CD14-positive monocyte (primary cell): ENCODE measurements around the gene COL27A1. TPM values are rescaled to one million over a fixed set of nuclear protein-coding genes. Genes with fewer than 3 reads are reported as not detected.

Experiments
- DNase-seq, 3 donors: peaks; one replicate each; pipeline ENCODE4 v3.0.0-alpha.2; 2011 to 2022
- H2AFZ ChIP-seq: 2 replicates; pipeline ENCODE4 v1.6.0; 2012; ENCODE audit warnings: mild to moderate bottlenecking, low read depth, low read length, inconsistent platforms; ENCODE audit not compliant: insufficient read depth, poor library complexity, severe bottlenecking
- H3K27ac ChIP-seq, 2 donors: 1 replicate in 1 of 2; 2 replicates in 1 of 2; pipeline ENCODE4 v1.5.1; 2012 to 2013; ENCODE audit warnings: low read length in 2 of 2, control low read depth in 1 of 2, inconsistent platforms in 1 of 2, low read depth in 1 of 2, mild to moderate bottlenecking in 1 of 2
- H3K27me3 ChIP-seq, 2 donors: one replicate each; pipeline versions ENCODE4 v1.6.0 to v1.6.1; 2011 to 2013; ENCODE audit warnings: low read length in 2 of 2; ENCODE audit not compliant: control insufficient read depth in 2 of 2, insufficient read depth in 2 of 2
- H3K36me3 ChIP-seq, 2 donors: replicated peaks in 1 of 2; 1 replicate in 1 of 2; 2 replicates in 1 of 2; pipeline versions ENCODE4 v1.5.1 to v1.6.1; 2012 to 2013; ENCODE audit warnings: low read length in 2 of 2, control low read depth in 1 of 2, inconsistent platforms in 1 of 2, mild to moderate bottlenecking in 1 of 2; ENCODE audit not compliant: insufficient read depth in 2 of 2, control insufficient read depth in 1 of 2
- H3K4me1 ChIP-seq, 2 donors: 1 replicate in 1 of 2; 2 replicates in 1 of 2; pipeline versions ENCODE4 v1.5.1 to v1.6.1; 2012 to 2013; ENCODE audit warnings: low read length in 2 of 2, control low read depth in 1 of 2, inconsistent platforms in 1 of 2, mild to moderate bottlenecking in 1 of 2, moderate library complexity in 1 of 2; ENCODE audit not compliant: insufficient read depth in 2 of 2, control insufficient read depth in 1 of 2
- H3K4me2 ChIP-seq: replicated peaks from 2 replicates; pipeline ENCODE3; 2012; ENCODE audit warnings: low read length, moderate library complexity, mild to moderate bottlenecking; ENCODE audit not compliant: poor library complexity, severe bottlenecking; ENCODE audit errors: extremely low read depth
- H3K4me3 ChIP-seq, 3 experiments: fragments of 200-600 bp in 1 of 3; sonication (generic) in 1 of 3; replicated peaks in 1 of 3; 1 replicate in 2 of 3; 2 replicates in 1 of 3; pipeline ENCODE4 v1.5.1; 2011 to 2013; ENCODE audit warnings: low read length in 3 of 3, mild to moderate bottlenecking in 3 of 3, control low read depth in 2 of 3, low read depth in 2 of 3, inconsistent platforms in 1 of 3, moderate library complexity in 1 of 3
- H3K79me2 ChIP-seq: 2 replicates; pipeline ENCODE4 v1.6.0; 2012; ENCODE audit warnings: mild to moderate bottlenecking, control low read depth, inconsistent platforms, low read length, moderate library complexity; ENCODE audit not compliant: insufficient read depth
- H3K9ac ChIP-seq: 2 replicates; pipeline ENCODE4 v1.6.0; 2017; ENCODE audit warnings: low read length, mild to moderate bottlenecking; ENCODE audit not compliant: insufficient read depth, poor library complexity, severe bottlenecking
- H3K9me3 ChIP-seq, 2 donors: replicated peaks in 1 of 2; 1 replicate in 1 of 2; 2 replicates in 1 of 2; pipeline versions ENCODE4 v1.5.1 to v1.6.1; 2012 to 2013; ENCODE audit warnings: low read length in 2 of 2, control low read depth in 1 of 2; ENCODE audit not compliant: control insufficient read depth in 1 of 2, insufficient read depth in 1 of 2
- H4K20me1 ChIP-seq: 2 replicates; pipeline ENCODE4 v1.6.0; 2012; ENCODE audit warnings: mild to moderate bottlenecking, low read length, control low read depth, moderate library complexity; ENCODE audit not compliant: insufficient read depth
- H3K27ac Mint-ChIP-seq, 7 donors: one replicate each; pipeline ENCODE4 v1.8.0; 2020; ENCODE audit warnings: mild to moderate bottlenecking in 7 of 7, mixed read lengths in 7 of 7, moderate library complexity in 6 of 7, inconsistent platforms in 2 of 7
- H3K27me3 Mint-ChIP-seq, 3 donors: one replicate each; pipeline ENCODE4 v1.8.0; 2021 to 2022; ENCODE audit warnings: low read depth in 3 of 3, mild to moderate bottlenecking in 3 of 3, mixed read lengths in 3 of 3, moderate library complexity in 3 of 3, inconsistent platforms in 1 of 3
- H3K36me3 Mint-ChIP-seq, 2 donors: one replicate each; pipeline ENCODE4 v1.8.0; 2020; ENCODE audit warnings: mixed read lengths in 2 of 2, inconsistent platforms in 1 of 2, mild to moderate bottlenecking in 1 of 2
- H3K4me1 Mint-ChIP-seq: one replicate; pipeline ENCODE4 v1.8.0; 2020; ENCODE audit warnings: mild to moderate bottlenecking, mixed read lengths
- H3K4me3 Mint-ChIP-seq, 2 donors: one replicate each; pipeline ENCODE4 v1.8.0; 2020; ENCODE audit warnings: mild to moderate bottlenecking in 2 of 2, mixed read lengths in 2 of 2, moderate library complexity in 1 of 2
- H3K9me3 Mint-ChIP-seq, 7 donors: one replicate each; pipeline ENCODE4 v1.8.0; 2020 to 2022; ENCODE audit warnings: mixed read lengths in 7 of 7, mild to moderate bottlenecking in 6 of 7, moderate library complexity in 6 of 7, inconsistent platforms in 2 of 7
- CTCF ChIP-seq: fragments of 200-600 bp; IDR thresholded peaks from one replicate; pipeline ENCODE4 v1.8.0; 2022; ENCODE audit warnings: antibody characterized with exemption, mild to moderate bottlenecking
- WGBS: methylation state at CpG from one replicate; pipeline ENCODE4 v1.1.5; 2013; ENCODE audit warnings: missing lambda C conversion rate; ENCODE audit not compliant: insufficient coverage; 5-methylcytosine and 5-hydroxymethylcytosine counted together
- intact Hi-C, 2 donors: fragments of 100-400 bp; cut with micrococcal nuclease; formaldehyde crosslinking; loops; one replicate each; pipeline versions ENCODE4 v1.15.0 to v1.15.1; 2023
- polyA plus RNA-seq, 3 donors: library from polyadenylated mRNA; depleted of rRNA in 1 of 3; unstranded in 2 of 3; stranded (reverse) in 1 of 3; fragments of 300-500 nt in 2 of 3; fragments of >200 nt in 1 of 3; fragmentation: Illumina TruSeq in 2 of 3; gene quantifications; 1 replicate in 2 of 3; 2 replicates in 1 of 3; pipeline ENCODE4 v1.2.3, GENCODE V29; 2012 to 2021

Gene COL27A1
- polyA plus RNA-seq, 3 donors: 0.03 TPM; not detected in 2

- Histone ChIP-seq H3K9me3 (no peaks in the 10 kb centered on the region), H3K9ac (no peak overlapping the region), H3K4me2 (no peak overlapping the region), H3K36me3 (no peaks in the 10 kb centered on the region), H3K27ac (no peak overlapping the region), H3K79me2 (no peaks in the 10 kb centered on the region), H2AFZ (no peak overlapping the region), H3K4me3 (no peak overlapping the region), H3K27me3 (no peaks in the 10 kb centered on the region), H3K4me1 (no peaks in the 10 kb centered on the region), H4K20me1 (no peaks in the 10 kb centered on the region)
- no peak for DNase-seq
- Mint-ChIP-seq H3K4me1 (no peaks in the 10 kb centered on the region), H3K27ac (no peak overlapping the region), H3K36me3 (no peaks in the 10 kb centered on the region), H3K9me3 (peaks cover 0 to 3% (median 0%) of the 10 kb centered on the region in 7 donors), H3K27me3 (peaks cover 3 to 9% (median 6%) of the 10 kb centered on the region in 3 donors), H3K4me3 (no peak overlapping the region)
- TF ChIP-seq CTCF: no peak
- 100% methylated on average over 3 of the region's 5 CpGs for WGBS
- intact Hi-C loops: no loop called here
These were observed 118.9 kb downstream of the COL27A1 start for GRCh38 chr9:114274217-114274616.

GRCh38 chr9:114275246-114276004 is 120.1 kb downstream of the COL27A1 start:
- H3K36me3 ChIP-seq: no peaks in the 10 kb centered on the region
- no peaks in the 10 kb centered on the region for H3K27me3 ChIP-seq
- H3K27me3 Mint-ChIP-seq: peaks cover 3 to 8% (median 6%) of the 10 kb centered on the region in 3 donors
- TF ChIP-seq CTCF: no peak
- peaks cover 0 to 3% (median 0%) of the 10 kb centered on the region in 7 donors for H3K9me3 Mint-ChIP-seq
- H3K9ac ChIP-seq: no peak overlapping the region
- no peaks in the 10 kb centered on the region for H3K4me1 ChIP-seq
- no peak overlapping the region for H3K4me2 ChIP-seq
- no peak for DNase-seq
- intact Hi-C loops: no loop called here
- no peak overlapping the region for H3K4me3 ChIP-seq
- H4K20me1 ChIP-seq: no peaks in the 10 kb centered on the region
- 92% methylated on average over 15 of the region's 15 CpGs for WGBS
- no peak overlapping the region for H3K4me3 Mint-ChIP-seq
- H3K79me2 ChIP-seq: no peaks in the 10 kb centered on the region
- H3K36me3 Mint-ChIP-seq: no peaks in the 10 kb centered on the region
- H3K27ac Mint-ChIP-seq: peak overlapping the region in 1 of 7 donors; percentile 41
- no peaks in the 10 kb centered on the region for H3K4me1 Mint-ChIP-seq
- no peak overlapping the region for H3K27ac ChIP-seq
- no peak overlapping the region for H2AFZ ChIP-seq
- no peaks in the 10 kb centered on the region for H3K9me3 ChIP-seq
